NCI-H146 (cell line): ENCODE results near the gene TCEAL9.
"Not testable (repeated sequence)": the region's sequence is repeated elsewhere in the genome, so short reads cannot be mapped to it uniquely, and the experiment has no call there.

Source experiments
- DNase-seq: peaks from one replicate; lab custom pipeline; 2025; lab: John Stamatoyannopoulos, UW

Gene TCEAL9, protein sequence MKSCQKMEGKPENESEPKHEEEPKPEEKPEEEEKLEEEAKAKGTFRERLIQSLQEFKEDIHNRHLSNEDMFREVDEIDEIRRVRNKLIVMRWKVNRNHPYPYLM

DNA sequence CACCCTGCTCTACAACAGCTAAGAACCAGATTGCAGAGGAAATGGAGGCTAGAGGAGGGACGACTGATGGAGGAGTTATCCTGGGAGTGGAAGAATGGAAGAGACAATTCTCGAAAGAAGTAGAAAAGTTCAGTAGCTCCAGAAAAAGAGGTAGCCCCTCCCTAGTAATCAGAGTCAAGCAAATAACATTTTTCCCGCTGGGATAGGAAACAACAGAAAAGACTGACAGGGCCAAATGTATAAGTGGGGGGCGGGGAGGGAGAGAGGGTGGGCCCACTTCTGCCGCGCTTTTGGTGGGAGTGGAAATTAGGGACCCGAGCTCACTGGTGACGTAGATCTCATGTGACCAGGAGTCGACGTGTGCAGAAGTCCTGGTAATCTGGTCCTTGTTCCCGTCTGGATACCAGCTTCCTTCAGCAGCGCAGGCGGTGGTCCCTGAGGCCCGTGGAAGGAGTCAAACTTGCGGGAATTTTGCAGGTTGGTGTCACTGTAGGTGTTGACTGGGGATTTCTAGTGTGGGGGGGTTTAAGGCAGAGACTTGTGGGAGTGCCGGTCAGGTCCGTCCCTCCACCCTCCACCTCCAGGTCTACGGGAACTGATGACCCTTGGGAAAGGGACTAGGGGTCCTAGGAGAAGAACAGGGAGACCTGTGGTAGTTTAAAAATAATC, at the start of gene TCEAL9:
TSS of gene TCEAL9 (plus strand) at position 377 of the 669 bp plus-strand sequence. CDS start 1,179 bp downstream, outside the sequence.
- DNase-seq = peak; percentile 69

DNA sequence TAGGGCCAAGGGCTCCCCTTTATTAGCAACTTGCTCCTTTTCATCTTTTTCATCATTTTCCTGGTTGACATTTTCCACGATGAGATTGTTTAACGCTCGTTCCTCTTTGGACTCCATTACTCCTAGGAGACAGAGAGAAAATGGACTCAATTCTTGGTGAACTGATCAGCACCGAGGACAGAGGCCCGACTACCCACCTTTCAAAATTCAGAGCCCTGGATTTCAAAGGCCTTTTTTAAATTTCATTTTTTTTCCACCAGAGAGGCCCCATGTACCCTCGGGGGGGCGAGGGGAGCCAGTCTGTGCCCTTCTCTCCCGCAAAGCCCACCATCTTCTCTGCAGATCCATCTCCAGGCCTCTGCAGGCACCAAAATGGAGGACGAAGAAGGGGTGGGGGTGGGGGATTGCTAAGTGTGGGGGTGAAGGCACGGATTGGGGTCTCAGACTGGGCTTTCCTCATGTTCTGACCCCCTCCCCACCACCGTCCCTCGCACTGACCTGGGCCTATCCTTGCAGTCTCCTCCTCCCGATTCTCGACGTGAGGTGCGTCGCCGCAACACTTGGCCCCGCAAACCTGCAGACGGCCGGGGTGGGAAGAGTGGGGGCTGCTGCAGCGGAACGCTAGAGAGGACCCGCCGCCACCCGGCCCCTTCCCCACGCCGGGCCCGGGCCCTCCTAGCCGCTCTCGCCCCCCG, 46.3 kb upstream of the TCEAL9 start:
- peak; percentile 19 for DNase-seq

DNA sequence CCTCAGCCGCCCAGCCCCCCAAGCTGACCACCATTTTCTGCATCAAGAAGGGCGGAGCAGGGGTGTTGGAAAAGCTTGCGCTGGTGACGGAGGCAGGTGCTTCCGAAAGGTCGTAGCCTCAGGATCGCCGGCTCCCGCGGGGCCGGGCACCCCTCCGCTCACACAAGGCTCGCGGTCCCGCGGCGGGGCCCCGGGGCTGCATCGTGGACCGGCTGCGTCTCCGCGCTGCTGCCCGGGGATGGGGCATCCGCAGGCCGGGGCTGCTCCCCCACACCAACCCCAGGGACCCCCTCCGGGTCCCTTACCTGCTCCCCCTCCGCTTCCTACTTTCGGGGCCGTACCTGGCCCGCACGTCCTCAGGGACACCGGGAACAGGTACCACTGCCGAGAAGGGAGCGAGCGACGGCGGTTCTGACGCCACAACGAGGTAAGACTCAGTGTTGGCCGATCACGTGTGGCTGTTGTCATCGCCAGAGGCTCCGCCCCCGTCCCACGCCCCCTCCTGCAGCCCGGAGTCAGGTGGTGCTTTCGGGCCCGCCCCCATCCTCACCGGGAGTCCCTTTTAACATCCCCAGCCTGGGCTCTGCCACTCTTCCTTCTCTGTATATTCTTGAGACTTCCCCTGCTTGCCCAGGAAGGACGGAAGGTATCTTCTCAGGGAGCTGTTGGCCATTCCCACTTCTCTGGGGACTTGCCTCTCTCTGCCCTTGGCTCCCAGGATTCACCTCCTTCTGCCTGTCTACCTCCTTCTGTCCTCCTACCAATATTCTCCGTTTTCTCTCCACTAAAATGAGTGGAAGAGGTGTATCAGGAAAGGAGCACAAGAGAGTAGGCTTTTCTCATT, 45.5 kb upstream of the TCEAL9 start, which contains the start of gene BEX2:
TSS of gene BEX2 (minus strand) at position 436 of the 844 bp plus-strand sequence. CDS start 1,014 bp downstream, outside the sequence.
- DNase-seq = peak; percentile 86

DNA sequence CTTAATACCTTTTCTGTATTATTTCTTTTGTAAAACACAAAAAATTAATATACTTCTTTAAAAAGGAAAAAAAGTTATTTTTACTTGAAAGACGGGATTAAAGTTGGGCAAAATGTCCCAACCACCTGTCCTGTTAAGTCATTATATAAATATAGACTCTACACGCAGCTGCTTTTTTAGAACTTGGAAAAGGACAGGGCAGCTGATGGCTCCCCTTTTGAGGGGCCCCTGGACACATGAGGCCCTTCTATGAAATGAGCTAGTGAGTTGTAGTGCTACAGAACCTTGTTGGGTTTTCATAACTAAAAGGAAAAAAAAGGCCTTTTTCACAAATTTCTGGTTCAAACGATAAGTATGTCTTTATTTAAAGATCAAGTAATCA, 44.9 kb upstream of the TCEAL9 start:
- DNase-seq = no peak

DNA sequence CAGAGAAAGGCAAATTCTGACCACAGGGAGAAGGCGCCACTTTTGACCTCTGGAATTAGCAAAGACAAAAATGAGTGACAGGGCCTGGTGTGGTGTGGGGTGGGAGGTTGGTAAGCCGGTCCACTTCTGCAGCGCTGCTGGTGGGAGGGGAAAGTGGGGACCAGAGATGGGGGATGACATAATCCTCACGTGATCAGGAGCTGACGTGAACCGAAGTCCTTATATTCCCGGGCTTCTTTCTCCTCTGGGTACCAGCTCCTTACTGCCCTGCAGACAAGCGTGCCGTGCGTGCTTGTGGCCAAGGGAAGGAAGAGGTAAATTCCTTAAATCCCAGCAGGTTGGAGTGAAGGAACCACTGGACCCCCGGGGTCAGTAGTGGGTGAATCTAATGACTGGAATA, 26.3 kb upstream of the TCEAL9 start, which contains the start of gene TCEAL7:
TSS of gene TCEAL7 (plus strand) at position 249 of the 400 bp plus-strand sequence. CDS start 1,165 bp downstream, outside the sequence.
- DNase-seq = no peak

DNA sequence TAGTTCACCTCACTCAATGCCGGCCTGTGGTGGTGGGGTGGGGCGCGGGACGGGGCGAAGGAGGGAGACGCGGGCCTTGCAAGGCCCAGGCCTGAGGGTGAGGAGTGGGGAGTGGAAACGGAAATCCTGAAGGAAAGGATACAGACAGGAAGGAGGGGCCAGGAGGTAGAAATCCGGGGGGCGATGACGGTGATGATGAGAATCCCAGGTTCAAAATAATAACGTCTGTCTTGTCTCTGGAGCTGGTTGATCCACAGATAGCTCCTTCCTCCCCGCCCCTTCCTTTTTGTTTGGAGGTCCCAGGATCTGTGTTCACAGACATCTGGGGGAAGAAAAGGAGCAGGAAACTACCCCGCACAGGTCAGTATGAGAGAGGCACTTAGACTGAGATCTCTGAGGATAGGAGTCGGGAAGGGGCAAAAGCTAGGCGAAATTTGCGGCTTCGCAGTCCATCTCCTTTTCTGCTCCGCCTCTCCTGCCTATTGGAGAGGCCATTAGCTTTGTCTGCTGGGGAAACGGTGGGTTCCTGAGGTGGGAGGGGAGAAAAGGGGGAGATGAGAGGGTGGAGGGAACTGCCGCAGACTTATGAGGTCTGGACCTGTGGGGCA, 25.5 kb upstream of the TCEAL9 start:
- no peak for DNase-seq

DNA sequence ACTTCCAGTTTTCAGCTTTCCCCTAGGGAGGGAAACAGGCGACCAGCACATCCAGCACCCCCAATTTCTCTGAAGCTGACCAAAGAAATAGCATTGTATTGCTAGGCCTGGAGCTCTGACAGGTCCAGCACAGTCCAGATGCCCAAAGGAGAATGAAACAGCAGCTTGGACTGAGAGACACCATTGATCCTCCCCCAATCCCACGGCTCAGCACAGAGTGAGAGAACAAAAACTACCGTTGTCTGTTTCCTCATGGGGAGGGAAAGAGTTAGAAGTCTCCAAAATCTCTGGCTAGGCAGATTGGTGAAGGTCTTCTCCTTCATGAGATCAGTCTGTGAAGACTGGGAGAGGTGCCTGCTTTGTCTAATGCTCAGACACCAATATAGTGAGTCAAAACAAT, 17.6 kb upstream of the TCEAL9 start:
- DNase-seq = no peak

DNA sequence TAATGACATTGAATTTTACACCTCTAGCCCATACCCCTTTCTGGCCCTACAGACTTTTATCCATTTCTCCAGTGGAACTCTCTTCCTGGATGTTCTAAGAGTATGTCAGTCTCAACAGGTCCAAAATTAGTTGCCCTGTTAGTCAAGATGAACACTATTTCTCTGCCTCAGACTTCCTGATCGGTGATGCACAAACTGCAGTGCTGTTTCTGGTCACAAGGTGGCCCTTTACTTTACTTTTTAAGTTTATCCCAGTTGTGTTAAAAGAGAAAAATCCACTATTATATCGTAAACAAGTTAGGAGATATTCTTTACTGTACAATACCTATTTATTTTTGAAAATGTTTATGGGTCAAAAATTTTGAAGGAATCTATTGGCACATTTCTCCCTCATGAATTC, 13.2 kb upstream of the TCEAL9 start:
- peak; percentile 12 for DNase-seq

DNA sequence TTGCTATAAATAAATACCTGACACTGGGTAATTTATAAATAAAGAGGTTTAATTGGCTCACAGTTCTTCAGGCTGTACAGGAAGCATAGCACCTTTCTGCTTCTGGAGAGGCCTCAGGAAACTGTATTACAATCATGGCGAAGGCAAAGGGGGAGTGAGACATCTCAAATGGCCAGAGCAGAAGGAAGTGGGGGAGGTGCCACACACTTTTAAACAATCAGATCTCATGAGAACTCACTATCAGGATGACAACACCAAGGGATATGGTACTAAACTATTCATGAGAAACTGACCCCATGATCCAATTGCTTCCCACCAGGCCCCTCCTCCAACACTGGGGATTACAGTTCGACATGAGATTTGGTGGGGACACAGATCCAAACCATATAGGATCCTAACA, 11.7 kb upstream of the TCEAL9 start:
- no peak for DNase-seq

DNA sequence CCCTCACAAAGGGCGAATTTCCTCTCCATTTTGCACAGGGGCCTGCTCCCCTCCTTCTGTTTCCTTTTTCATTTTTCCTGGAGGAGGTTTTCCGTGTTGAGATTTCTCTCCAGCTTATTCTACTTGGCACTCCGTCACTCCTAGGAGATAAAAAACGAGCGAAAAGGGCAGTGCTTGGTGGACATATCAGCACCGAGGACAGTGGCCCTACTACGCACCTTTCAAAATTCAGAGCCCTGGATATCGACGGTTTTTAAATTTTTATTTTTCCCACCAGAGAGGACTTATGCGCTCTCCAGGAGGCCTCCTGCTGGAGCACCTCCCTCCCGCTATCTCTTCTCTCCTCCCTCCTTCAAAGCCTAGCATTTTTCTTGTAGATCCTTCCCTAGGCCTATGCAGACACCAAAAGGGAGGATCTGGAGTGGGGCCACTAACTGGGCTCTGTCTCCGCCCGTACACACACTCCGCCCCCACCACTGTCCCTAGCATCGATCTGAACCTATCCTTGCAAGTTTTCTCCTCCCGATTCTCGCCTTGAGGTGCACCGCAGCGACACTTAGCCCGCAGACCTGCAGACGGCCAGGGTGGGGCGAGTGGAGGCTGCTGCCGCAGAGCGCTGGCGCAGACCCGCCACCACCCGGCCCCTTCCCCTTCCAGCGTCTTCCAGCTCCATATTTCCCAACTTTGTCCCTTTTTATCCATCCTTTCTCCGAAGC, 8.5 kb upstream of the TCEAL9 start:
- no peak for DNase-seq

DNA sequence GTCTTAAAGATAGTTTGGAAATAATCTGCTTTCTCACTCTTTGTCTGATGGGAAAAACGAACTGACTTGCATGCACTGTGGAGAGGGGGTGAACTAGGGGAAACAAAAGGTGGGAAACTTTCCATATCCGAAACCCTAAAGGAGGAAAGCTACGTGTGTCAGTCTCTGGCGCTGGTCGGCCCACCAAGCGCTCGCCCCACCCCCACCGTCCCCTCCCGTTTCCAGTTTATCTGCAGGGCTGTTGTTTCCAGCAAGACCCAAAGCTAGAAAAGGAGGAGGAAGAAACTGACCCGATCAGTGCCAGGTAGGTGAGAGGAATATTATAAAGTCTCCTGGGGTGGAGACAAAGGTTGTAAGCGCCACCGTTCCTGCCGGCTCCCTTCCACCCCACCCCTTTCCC, 552 bp downstream of the TCEAL9 start:
- peak; percentile 32 for DNase-seq

DNA sequence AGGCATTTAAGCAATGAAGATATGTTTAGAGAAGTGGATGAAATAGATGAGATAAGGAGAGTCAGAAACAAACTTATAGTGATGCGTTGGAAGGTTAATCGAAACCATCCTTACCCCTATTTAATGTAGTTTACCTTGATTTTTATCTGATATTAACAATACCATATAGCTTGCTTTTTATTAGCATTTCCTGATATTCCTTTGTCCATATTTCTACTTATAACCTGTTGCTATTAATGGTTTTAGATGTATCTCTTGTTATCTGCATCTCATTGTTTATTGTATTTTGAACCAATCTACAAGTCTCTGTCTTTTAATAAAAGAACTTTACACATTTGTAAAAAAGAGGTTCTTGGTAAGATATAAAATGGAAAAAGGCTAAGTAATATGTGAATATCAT, 1.6 kb downstream of the TCEAL9 start:
- DNase-seq = no peak

DNA sequence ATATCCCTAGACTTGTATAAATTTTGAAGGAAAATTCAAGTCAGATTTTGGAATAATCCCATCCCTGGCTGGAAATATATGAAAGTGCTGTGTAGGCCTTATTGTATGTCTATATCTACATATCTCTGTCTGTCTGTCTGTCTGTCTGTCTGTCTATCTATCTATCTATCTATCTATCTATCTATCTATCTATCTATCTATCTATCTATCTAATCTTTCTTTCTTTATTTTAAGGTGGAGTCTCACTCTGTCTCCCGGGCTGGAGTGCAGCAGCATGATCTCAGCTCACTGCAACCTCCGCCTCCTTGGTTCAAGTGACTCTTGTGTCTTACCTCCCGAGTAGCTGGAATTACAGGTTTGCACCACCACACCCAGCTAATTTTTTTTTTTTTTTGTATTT, 3.3 kb downstream of the TCEAL9 start:
- not testable (repeated sequence) for DNase-seq

DNA sequence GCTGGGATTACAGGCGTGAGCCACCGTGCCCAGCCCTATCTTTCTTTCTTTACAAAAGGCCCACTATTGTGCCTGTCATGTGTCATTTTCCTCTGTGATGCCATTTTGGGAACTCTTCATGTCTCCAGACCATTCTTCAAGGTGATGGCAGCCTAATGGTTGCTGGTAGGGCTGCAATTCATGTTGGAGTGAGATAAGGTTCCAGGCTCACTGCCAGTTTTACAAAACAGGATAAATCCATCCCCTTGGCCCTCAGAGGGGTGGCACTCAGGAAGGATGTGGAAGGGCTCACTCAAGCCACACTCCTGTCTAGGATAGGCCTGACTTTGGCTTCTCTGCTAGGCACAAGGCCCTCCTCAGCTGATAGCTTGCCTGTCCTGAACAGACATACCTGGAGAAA, 3.8 kb downstream of the TCEAL9 start:
- DNase-seq = no peak

DNA sequence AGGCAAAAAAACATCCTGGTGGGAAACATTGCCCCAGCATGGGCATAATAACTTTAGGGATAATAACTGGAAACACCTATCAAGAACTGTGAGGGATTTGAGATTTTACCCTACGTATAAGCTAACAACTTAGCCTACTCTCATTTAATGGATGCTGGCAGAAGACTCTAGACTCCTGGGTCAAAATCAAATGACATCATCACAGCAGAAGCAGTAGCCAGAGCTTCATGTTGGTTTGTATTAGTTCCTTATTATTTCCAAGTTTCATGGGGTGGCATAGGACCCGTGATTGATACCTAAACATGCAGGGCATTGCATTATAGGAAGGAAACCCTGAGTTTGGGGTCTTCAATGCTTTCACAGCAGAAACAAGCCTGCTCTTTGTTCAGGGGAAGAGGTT, 4.6 kb downstream of the TCEAL9 start:
- no peak for DNase-seq

DNA sequence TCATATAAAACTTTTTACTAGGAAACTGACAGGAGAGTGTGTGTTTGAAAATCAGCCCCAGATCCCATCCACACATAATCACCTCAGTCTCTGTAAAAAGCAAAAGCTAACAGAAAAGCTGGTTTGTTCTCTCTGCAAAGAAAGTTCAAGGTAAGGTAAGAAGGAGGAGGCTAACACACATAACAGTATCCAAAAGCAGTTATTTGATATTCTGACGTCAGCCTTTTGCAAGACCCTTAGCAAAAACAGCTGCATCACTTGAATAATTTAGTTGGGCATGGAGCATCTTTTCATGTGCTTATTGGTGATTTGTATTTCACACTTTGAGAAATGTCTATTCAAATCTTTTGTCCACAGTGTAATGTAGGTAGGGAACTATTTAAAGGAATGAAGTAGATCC, 5.5 kb downstream of the TCEAL9 start:
- DNase-seq = no peak

DNA sequence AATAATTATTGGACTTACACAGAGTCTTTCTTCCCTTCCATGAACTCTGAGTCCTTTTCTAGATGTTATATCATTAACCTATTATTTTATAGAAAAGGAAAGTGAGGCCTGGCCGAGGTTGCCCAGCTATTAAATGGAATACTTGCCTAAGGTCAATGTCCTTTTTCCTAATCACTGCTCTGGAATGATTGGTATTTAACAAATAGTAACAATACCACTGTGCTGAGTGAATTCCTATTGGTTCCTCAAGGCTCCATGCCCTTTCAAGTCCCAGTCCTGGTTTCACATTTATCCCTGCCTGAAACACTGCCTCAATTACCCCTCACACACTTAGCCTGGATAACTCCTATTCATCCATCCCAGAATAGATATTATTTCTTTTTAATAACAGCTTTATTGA, 6.2 kb downstream of the TCEAL9 start:
- no peak for DNase-seq

DNA sequence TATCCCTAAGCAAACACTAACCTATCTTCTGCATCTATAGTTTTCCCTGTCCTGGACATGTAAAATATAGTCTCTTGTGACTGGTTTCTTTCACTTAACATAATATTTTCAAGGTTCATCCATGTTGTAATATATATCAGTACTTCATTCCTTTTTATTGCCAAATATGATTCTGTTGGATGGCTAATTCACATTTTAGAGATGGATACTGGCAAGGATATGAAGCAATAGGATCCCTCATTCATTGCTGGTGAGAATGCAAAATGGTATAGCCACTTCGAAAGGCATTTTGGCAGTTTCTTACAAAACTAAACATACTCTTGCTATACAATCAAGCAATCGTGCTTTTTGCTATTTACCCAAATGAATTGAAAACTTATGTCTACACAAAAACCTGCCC, 6.7 kb downstream of the TCEAL9 start:
- DNase-seq = no peak

DNA sequence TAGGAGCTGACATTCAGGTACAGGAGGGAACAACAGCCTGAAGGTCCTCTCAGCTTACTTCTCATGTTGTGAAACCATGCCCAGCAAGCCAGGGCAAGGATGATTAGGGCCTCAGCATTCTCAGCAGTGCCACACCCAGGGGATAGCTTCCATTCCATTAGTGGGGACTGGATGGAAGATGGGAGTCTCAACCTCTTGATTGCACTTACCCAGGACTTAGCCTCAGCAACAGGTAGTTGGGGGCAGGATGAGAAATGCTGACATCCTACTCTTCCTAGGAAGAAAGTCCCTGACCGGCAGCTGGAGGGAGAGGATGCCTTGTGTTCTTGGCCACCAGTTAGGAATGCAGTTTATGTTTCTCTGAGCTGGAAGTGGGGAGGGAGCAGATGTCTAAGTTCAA, 11.2 kb downstream of the TCEAL9 start:
- no peak for DNase-seq

DNA sequence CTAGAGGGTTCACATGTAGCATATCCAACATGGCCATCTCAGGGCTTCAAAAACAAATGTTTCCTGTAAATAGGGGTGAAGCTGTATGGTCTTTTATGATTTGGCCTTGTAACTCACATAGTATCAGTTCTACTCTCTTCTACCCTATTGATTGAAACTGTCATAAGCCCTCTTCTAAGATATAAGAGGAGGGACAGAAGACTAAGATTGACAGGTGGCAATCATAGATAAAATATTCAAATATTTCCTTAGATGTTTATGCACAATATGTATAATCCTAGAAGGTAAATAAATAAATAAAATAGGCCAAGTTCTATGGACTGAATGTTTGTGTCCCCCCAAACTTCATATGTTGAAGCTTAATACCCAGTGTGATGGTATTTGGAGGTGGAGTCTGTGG, 13.2 kb downstream of the TCEAL9 start:
- DNase-seq = no peak

DNA sequence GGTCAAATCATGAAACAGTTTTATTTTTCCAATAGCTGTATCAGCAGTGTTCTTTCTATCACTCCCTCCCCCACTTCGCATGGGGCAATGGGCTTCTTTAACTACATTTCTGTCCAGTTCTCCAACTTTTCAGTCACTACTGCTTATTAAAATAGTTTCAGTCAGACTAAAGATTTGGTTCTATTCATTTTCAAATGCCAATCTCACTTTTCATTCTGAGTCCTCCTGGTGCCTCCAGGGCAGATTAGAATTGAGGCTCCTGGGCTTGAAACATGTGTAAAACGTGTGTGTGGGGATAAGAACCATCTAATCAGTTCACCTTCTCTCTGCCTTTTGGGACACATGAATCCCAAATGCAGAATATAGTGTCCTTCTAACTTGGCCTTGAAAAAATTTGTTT, 16.6 kb downstream of the TCEAL9 start:
- no peak for DNase-seq
